ENCODE results near the gene GNAS.
"Not testable (repeated sequence)": the region's sequence is repeated elsewhere in the genome, so short reads cannot be mapped to it uniquely, and the experiment has no call there.

GNAS gene

GRCh38 chr20:58938541-58938940 is 86.0 kb downstream of the GNAS start:
- DNase-seq: peak; percentile 79

- DNase-seq: no peak
Measured at GRCh38 chr20:58941471-58941870, 89.0 kb downstream of the GNAS start.

- DNase-seq: no peak
Measured at GRCh38 chr20:58942549-58942948, 90.0 kb downstream of the GNAS start.

GRCh38 chr20:58944610-58945009 is 92.1 kb downstream of the GNAS start:
- no peak for DNase-seq

- DNase-seq: peak; percentile 49
Measured at GRCh38 chr20:58945965-58946631, 93.6 kb downstream of the GNAS start.

GRCh38 chr20:58947797-58948388 is 95.4 kb downstream of the GNAS start:
- not testable (repeated sequence) for DNase-seq

- DNase-seq: peak; percentile 13
Measured at GRCh38 chr20:58950603-58951002, 98.1 kb downstream of the GNAS start.

- DNase-seq: no peak
Measured at GRCh38 chr20:58953050-58953449, 100.5 kb downstream of the GNAS start.

GRCh38 chr20:58956078-58956477 is 103.6 kb downstream of the GNAS start:
- DNase-seq: peak; percentile 49

GRCh38 chr20:58959652-58960051 is 107.1 kb downstream of the GNAS start:
- no peak for DNase-seq

Measured in hematopoietic multipotent progenitor cell treated with erythropoietin and hydrocortisone succinate and interleukin-3 and kit ligand, for 4 days (in vitro differentiated cells).